ENCODE measurements around the gene ATAD3A.
"Not testable (repeated sequence)": the region's sequence is repeated elsewhere in the genome, so short reads cannot be mapped to it uniquely, and the experiment has no call there.

DNA sequence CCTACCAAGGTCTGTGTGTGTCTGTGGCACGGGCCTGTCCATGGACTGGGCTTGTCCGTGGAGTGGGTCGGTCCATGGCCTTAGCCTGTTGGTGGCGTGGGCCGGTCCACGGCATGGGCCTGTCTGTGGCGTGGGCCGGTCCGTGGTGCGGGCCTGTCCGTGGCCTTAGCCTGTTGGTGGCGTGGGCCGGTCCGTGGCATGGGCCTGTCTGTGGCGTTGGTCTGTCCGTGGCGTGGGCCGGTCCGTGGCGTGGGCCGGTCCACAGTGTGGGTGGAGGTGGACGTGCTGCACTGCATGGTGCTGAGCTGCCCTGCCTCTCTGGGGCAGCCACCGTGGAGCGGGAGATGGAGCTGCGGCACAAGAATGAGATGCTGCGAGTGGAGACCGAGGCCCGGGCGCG, 30.2 kb upstream of the ATAD3A start:
- not testable (repeated sequence) for TF ChIP-seq POLR2AphosphoS5 (IDR thresholded peaks at IDR 0.05; ENCODE audit: insufficient read depth in 1 of 2, low read depth in 1 of 2); POLR2A (IDR thresholded peaks at IDR 0.05)
- TF ChIP-seq, protein P1, sequence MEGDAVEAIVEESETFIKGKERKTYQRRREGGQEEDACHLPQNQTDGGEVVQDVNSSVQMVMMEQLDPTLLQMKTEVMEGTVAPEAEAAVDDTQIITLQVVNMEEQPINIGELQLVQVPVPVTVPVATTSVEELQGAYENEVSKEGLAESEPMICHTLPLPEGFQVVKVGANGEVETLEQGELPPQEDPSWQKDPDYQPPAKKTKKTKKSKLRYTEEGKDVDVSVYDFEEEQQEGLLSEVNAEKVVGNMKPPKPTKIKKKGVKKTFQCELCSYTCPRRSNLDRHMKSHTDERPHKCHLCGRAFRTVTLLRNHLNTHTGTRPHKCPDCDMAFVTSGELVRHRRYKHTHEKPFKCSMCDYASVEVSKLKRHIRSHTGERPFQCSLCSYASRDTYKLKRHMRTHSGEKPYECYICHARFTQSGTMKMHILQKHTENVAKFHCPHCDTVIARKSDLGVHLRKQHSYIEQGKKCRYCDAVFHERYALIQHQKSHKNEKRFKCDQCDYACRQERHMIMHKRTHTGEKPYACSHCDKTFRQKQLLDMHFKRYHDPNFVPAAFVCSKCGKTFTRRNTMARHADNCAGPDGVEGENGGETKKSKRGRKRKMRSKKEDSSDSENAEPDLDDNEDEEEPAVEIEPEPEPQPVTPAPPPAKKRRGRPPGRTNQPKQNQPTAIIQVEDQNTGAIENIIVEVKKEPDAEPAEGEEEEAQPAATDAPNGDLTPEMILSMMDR (IDR thresholded peaks at IDR 0.05): not testable (repeated sequence)

Measured in vagina (tissue), 2 donors.